ENCODE measurements around the gene PSMA5.
"Not testable (repeated sequence)": the region's sequence is repeated elsewhere in the genome, so short reads cannot be mapped to it uniquely, and the experiment has no call there.

Gene PSMA5

DNA sequence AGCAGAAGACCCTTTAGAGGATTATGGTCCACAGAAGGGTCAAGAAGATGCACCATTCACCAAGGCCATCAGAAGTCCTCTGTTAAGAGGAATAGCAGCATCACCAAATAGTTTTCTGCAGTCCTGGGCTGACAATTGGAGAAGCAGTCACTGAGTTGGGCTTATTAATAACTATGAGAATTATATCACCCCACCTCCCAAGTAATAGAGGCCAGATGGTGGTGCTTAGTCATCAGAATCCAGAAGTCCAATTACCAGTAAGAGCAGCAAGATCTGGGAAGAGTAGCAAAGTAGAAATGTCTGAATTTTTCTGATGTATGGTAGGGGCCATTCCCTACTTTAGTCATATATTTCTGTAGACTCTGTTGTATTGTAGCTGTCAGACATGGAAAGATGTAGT, 6.1 kb upstream of the PSMA5 start:
- no peak for DNase-seq

DNA sequence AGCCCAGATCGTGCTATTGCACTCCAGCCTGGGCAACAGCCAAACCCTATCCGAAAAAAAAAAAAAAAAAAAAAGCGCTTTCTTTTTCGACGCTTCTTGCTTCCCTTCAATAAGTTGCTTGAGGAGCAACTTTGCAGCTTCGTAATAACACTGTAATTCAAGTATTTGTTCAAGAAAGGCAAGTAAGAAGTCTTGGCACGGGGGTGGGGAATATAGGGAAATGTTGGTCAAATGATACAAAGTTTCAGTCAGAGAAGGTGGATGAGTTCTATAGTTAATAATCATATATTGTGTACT, 871 bp upstream of the PSMA5 start:
- DNase-seq: no peak

DNA sequence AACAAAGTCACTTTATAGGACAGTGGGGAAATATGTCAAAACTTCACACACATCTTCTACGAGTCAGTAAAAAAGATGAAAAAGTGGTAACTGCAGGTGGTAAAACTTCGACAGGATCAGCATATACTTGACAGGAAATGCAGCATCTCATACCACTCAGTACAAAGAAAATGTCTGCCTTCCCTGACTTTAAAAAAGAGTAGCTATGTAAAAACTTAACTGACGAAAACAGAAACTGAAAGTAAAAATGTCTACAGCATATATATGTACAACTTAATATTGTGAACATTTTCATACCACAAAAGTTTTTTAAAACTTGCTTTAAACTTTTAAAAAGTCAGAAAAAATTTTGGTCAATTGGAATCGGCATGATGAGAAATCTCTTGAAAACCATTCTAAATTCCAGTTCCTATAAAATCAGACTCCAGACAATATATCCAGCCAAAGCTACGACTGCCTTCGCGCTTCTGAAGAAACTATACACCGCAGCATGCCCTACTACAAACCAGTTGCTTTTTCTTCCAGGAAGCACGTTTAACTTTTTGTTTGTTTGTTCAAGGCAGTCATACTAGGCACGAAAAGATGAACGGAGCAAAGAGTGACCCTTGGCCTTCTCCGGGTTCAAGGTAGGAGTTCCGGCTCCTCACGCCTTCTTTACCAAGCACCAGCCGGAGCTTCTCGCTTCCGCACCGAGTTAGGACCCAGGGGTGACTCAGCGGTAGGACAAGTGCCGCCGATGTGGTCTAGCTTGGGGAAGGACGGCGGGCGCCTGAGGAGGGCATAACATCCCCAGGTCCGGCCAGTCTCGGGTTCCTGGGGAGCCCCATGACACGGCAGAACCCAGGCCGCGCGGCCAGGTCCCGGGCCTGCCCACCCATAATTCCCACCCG, 612 bp downstream of the PSMA5 start:
- no peak for DNase-seq

DNA sequence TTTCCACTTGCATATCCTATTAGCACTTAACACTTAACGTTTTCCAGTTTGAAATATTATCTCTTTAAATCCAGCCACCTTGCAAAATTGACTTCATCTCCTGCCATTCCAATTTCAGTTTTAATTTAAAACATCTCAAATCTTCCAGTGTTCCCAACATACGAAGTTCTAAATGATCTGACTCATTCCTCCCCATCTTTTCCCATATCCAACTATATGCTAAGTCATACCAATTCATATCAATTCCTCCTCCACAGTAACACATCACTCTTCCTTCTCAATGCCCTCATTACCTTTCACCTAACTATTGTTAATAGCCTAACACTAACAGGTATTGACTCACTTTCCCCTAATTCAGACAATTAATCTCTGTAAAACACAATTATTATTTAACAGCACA, 2.8 kb downstream of the PSMA5 start:
- DNase-seq: no peak

DNA sequence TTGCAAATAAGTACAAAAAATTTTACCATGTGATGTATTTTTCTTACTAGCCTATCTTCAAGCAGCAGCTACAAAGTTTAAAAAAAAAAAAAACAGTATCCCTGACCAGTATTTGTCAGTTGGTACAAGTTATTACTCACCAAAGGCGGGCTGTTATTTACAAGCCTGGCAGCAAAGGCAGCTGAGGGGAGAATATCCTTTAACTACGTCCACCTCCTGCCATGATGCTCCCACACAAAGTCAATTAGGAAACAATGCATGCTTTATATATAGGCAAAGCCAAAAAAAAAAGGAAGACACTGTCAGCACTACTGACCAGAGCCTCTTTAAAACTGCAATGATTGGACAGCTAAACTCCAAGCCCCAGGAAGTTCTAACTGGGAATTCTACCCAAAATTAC, 13.7 kb downstream of the PSMA5 start:
- no peak for DNase-seq

DNA sequence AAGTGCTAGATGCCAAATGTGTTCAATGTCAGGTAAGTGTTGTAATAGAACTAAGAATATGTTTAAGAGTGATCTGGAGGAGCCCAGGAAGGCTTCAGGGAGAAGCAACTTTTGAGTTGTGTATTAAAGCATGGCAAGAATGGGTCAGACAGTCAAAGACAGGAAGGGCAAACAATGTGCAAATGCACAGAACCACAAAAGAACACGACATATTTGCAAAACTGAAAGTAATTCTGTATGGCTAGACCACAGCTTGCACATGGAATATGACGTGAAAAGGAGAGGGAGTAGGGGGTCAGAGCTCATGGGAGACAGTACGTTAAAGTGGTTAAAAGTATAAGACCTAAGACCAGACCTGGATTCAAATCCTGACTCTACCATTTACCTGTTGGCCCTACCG, 21.4 kb downstream of the PSMA5 start:
- DNase-seq: no peak

DNA sequence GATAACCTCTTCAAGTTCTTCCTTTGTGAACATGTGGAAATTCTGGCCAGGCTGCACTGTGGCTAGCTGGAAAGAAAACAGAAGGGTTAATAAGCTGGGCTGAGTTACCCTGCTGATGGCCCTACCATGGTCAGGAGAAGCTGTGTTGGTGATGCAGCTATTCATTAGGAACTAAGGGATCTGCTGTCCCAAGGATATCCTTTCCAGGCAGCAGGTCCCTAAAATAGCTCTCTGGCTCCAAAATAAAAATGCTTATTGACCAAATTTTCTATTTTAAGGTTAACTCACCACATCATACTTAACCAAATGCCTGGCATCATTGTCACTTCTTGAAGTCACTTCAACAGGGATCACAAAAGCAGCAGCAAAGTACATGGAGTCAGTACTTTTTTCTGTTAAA, 24.2 kb downstream of the PSMA5 start:
- no peak for DNase-seq

DNA sequence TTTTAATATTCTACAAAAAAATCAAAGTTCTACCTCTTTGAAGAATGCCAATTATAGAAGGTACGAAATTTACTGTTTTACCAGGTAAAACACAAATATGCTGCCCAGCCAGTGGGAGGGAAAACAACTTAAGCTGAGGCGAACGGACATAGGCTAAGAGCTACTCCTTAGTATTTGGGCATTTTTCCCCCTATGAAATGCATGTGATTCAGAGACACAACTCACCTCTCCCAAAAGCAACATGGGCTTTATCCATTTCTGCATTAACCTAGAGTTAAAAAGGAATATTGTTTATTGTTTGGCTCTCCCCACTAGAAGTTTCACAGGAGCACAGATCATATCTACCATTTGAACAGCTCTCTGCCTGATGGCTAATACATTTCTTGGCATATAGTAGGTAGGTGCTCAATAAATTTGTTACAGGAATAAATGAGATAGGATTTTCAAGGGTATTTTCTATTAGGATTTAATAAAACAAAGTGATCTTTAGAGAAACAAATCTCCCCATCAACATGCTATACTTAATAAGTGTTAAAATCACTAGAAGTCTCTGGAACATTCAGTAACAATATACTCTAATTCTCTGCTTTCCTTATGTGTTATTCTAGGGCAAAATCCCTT, 26.1 kb downstream of the PSMA5 start:
- no peak for DNase-seq

DNA sequence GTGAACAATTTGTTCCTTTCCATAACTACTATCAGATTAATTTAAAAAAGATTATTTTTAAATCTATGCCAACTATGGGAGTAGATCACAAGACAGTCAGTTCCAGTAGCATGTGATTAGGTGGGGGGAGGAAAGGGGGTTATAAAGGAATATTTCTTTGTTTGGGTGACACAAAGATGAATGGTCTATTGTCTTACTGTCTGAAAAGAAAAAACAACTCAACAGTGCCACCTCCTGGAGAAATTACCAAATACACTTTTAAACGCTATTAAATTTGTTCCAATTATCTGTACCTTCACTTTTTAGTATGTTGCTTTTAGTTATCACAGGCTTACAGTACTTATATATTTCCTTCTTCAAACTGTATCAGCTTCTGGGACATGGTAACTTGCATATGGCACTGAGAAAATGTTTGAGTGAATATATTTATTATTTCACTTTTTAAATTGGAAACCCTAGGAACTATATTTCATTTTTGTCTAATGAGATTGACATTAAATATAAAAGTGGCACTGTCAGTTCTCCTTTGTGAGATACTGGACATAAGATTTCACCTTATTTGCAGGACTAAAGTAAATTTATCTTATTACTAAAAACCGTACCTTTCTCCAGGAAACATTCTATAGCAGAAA, 26.8 kb downstream of the PSMA5 start:
- no peak for DNase-seq

DNA sequence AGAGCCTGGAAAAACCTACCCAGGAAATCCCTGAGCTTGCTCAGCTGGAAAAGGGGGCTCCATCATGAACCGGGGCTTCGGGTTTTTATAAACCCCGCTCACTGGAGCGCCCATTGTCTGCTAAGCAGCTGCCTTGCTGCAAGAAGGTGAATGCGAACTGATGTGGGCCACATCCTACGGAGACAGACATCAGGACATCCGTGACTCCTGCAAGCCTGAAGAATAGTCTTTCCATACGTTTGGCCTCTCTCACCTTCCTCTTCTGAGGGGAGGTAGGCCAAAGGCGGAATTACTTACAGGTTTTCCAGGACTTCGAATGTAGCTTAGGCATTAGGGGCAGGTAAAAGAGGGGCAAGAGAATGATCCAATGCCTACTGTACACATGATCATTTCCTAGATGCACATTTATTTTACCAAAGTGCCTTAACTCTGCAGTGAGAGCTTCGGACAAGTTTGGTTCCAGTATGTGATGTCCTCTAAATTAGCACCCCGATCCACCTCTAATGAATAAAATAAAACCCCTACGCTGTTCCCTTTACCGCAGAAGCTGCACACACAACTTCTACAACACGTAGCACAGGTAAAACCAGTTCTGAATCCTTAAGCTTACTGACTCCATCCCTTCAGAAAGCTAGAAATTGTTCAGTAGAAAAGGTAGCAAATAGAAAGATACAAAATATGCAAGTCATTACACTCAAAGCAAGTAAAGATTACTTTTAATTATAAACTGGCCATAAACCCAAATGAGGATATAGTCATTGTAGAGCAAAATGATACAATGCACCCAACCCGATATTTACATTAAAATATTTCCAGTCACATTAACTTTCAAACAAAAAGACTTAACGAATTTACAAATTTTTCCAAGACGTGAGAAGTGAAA, 27.7 kb downstream of the PSMA5 start:
- no peak for DNase-seq

DNA sequence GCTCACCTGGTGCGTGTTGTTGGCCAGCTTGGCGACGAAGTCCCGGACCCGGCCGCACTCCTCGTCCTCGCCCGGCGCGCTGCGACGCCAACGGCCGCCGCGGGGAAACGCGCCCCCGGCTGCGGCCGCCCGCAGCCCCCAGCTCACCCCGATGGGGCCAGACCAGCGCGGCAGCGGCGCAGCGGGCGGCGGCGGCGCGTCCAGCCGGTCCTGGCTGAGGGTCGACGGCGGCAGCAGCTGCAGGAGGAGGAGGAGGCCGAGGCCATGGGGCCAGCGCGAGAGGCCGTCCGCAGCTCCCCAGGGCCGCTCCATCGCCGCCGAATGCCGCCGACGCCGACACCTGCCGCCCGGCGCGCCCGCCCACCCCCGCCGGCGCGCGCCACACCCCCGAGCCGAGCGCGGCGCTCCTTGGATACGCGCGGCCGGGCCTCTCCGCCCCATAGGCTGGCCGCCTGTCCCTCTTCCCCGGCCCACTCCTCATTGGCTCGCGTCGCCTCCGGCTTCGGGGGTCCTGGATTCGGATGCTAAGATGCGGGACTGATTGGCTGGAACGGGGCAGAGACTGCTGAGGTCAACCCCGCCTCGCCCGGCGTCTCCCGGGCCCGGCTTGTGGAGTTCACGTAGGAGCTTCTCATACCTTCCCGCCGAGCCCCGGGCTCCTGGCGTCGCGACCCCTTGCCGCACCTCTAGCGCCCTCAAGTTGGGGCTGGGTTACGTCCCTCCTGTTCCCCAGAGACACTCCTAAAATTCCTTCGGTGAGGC, 28.5 kb downstream of the PSMA5 start, which contains the start of gene SORT1:
SORT1 (minus strand) TSS at position 338 of the 762 bp plus-strand sequence; CDS start at position 312, 26 bp downstream.
- peak; percentile 86 for DNase-seq

DNA sequence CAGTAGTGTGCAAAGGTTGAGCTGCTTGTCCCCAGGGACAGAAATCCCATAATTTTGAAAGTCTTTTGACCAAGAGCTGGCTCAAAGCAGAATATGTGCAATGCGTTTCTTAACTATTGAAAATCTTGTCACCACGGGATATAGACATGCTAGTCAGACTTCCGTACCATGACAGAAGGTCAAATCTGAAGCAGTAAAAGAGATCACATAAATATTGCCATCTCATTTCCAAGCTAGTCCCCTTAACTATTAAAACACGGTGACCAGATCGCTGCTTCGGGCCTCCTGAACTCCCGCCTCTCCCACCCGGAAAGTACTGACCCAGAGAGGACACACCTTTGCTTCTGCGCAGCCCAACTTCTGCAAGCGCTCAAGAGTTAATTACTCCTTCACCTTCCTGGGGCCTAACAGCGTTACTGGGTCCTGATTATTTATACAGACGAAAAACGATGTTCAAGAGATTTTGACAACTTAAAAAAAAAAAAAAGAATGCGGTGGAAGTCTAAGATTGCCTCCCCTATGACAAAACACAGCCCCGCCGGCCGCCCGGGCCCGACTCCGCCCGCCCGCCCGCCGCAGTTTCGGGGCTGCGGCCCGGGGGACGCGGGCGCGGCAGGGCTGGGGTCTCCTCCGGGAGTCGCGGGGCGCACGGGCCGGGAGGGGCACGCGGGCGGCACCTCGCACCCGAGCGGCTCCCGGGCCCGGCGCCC, 29.2 kb downstream of the PSMA5 start:
- DNase-seq: no peak

DNA sequence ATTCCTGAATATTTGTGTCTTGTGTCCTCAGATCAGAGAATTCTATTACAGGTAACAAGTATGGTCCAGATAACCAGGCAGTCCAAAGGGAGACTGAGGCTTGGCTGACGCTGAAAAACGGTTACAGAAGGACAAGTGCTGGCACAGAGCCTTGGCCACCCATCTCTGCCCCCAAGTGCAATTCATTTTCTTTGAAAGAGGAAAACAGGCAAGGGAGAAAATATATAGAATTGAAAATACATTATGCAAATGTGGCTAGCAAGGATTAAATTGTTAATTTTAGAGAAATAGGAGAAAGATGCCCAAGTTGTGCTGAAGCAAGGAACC, 29.8 kb downstream of the PSMA5 start:
- no peak for DNase-seq

DNA sequence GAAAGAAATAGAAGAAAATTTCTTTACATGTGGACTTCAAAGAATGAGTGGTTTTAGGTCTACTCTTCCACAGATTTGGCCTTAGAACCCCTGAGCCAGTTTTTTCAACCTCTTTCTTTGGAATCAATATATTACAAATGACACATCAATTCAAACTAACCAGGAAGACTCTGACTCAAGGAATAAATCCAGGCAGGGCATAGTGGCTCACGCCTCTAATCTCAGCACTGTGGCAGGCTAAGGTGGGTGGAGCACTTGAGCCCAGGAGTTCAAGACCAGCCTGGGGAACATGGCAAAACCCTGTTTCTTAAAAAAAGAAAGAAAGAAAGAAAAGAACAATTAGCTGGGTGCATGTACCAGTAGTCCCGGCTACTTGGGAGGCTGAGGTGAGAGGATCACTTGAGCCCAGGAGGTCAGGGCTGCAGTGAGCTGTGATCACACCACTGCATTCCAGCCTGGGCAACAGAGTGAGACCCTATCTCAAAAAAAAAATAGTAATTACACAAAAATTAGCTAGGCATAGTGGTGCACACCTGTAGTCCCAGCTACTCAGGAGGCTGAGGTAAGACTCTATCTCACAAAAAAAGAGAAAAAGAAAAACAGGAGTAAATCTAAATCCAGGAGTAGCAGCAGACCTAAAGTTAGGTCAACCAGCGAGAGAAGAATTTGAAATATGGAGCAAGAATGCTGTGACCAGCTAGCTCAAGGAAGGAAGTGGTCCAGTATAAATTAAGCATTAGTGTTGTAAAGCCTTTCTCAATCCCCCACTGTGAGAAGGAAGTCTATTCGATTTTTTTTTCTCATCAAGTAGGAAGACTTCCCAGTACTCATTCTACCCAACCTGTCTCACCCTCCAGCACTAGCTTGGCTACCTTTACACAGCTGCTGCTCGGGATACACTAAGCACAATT, 30.4 kb downstream of the PSMA5 start:
- DNase-seq: no peak

DNA sequence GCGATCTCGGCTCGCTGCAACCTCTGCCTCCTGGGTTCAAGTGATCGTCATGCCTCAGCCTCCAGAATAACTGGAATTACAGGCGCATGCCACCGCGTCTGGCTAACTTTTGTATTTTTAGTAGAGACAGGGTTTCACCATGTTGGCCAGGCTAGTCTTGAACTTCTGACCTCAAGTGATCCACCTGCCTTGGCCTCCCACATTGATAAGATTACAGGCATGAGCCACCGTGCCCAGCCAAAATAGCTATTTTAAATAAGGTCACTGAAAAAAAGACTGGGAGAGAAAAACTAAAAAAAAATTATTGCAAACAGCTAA, 31.0 kb downstream of the PSMA5 start:
- DNase-seq: not testable (repeated sequence)

DNA sequence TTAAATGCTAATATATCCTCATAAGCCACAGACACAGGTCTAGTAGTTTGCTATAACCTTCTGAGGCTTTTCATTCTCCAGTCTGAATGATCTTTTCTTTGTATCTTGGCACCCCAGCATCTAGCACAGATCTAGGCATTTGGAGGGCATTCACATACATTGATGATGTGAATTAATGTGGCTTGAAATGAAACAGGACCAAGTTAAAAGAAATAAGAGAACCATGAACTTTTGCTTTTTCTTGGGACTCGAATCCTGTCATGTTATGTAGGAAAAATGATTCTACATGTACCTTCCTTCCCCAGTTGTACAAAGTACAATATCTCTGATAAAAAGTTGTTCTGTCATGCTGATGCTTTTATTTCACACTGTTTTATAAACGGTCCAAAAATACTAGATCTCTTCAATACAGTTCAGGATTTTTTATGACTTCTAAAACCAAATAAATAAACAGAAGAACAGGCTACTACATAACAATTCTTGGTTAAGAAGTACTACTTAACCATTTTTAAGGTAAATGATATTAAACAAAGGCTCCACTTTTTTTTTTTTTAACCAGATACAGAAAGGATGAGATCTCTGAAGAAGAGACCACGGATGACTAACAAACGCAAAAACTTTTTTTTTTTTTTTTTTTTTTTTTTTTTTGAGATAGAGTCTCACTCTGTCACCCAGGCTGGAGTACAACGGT, 31.5 kb downstream of the PSMA5 start:
- no peak for DNase-seq

DNA sequence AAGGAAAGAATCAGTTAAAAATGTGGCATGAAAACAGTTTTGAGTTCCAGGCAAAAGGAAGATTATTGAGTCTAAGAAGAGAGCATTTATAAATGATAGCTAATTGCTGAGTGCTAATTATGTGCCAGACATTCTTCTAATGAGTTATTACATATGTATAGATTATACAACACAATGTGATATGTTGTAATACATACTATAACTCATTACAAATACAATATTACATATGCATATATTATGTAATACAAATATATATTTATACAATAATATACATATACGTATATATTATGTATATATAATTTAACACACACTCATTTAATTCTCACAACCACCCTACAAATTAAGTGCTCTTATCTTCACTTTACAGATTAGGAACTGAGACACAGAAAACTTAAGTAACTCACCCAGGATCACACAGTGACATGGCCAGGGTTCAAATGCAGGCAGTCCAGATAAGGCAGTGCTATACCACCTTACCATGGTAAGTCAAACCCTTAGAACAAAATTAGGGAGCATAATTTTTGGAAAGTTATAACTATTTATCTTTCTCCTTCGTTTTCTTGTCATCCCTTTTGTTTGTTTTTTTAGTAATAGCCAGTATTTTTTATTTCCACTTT, 32.5 kb downstream of the PSMA5 start:
- DNase-seq: no peak

DNA sequence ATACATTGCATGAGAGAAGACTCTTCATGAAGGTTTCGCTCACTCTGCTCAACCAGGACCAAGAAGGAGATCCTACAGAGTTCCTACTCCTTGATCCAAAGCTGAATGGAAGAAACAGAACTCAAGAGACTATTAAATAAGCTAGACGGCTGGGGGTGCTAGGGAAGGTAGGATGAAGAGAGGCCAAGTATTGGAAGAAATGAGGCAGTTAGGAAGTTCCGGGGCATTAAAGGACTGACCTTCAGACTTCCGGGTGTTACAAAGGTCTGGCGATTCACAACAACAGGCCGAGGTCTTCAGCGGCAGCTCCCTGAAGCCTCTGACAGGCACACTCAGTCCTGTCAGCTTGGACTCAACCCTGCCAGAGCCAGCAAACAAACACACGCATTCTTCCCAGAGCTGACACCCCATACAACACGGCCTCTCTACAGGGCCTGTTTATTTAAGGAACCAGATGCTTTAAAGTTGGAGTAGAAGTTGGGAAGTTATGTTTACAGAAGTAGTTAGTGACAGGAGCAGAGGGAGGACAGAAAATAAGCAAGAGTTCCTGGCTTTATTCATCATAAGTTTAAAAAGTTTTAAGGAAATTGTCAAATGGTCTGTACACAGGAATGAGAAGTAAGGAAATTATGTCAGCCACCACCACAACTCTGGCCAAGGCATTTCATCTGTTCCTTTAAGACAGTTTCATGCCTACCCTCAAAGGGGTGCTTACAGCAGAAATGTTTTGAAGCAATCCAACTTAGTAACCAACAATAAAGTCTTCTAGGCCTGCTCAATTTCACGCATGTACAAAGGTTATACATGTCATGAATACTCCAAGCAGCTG, 33.2 kb downstream of the PSMA5 start:
- DNase-seq: no peak

All from activated CD8-positive, alpha-beta memory T cell treated with anti-CD3 and anti-CD28 coated beads for 24 hours (primary cell).